GM19099 (cell line): ENCODE data around the gene CLPX.

ENCODE experiments used
- POLR2A ChIP-seq: IDR thresholded peaks from 3 replicates; pipeline ENCODE4 v1.6.1; 2011; ENCODE audit warnings: low read depth; ENCODE audit not compliant: insufficient read length; ENCODE audit errors: extremely low read depth

CLPX gene

DNA sequence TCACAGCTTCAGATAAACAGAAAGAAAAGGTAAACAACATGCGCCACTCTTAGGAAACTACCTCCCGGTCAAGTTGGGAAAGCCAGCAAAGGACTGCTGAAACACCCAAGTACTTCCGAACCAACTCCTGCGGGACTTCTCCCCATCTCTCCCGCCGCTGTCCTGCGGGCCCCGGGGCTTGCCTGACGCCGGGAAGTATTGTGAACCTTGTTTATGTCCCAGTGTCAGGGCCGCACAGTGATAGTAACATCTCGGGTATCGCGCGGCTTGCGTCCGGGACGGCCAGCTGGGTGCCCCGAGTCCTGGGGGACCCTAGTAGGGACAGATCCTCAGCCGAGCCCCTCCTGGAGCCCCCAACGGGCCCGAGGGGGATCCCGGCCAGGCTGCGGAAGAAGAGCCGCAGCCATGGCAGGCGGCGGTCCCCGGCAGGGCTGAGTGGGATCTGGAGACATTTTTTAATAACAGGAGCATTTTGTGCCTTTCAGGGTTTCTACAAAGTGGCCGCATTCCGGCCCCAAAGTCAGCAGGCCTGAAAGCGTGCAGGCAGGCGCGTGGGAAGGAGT, 756 bp downstream of the CLPX start:
- TF ChIP-seq POLR2A = peak; percentile 25

DNA sequence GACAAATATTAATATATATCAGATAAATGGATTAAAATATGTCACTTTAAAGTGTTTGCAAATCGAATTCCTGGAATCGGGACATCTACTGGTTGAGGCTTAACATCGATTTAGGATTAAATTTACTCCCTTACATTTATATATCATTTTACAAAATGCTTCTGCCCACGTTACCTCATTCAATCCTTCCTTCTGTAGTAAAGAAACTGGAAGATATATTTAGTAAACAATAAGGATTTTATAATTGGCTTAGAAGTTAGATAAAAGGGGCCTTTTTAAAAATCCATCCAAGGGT, 1.3 kb downstream of the CLPX start:
- TF ChIP-seq POLR2A = no peak

DNA sequence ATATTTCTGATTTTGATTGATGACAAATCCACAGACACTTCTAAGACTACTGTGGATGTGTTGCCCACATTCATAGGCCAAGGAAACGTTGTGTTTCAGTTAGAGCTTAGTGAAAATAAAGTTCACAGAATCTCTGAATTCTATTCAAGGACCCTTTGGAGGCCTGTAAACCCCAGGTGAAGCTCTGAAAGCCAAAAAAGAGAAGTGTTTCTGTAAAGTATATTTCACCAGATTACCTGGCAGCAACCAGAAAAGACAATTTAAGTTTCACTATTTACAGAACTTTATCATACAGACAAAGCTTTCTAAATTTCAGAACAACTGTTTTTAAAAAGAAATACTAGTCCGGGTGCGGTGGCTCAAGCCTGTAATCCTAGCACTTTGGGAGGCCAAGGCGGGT, 2.6 kb downstream of the CLPX start:
- TF ChIP-seq POLR2A = no peak

GRCh38 chr15:65180167-65180566, 5.0 kb downstream of the CLPX start:
- TF ChIP-seq POLR2A = no peak

- TF ChIP-seq POLR2A = no peak
Measured at GRCh38 chr15:65177901-65178300, 7.2 kb downstream of the CLPX start.

DNA sequence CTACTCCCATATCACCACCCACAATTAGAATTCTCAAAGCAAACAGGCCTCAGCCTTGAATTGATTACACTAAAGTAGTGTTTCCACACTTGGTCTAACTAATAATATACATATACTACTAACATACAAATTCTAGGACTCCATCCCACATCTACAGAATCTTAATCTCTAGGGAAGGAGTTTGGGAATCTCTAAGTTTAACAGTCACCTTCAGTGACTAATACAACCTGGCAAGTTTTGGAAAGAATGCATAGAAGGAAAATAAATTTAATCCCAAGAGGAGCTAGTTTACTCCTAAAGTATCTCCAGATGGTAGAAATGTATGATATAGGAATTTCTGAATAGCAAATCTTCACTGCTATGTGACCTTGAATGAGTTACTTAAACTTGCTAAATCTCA, 9.1 kb downstream of the CLPX start:
- TF ChIP-seq POLR2A = no peak

- no peak for TF ChIP-seq POLR2A
Measured at GRCh38 chr15:65175511-65175910, 9.6 kb downstream of the CLPX start.

DNA sequence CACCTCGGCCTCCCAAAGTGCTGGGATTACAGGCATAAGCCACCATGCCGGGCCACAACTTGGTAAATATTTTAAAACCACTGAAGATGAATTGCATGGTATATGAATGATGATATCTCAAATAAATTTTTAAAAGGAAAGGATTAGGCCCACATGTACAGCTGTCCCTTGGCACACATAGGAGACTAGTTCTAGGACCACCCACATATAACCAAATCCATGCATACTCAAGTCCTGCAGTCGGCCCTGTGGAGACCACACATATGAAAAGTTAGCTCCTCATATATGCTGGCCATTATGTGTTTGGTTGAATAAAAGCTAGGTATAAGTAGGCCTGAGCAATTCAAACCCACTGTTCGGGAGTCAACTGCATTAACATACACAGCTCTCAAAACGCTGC, 10.6 kb downstream of the CLPX start:
- TF ChIP-seq POLR2A = no peak

GRCh38 chr15:65172531-65172930, 12.6 kb downstream of the CLPX start:
- no peak for TF ChIP-seq POLR2A

DNA sequence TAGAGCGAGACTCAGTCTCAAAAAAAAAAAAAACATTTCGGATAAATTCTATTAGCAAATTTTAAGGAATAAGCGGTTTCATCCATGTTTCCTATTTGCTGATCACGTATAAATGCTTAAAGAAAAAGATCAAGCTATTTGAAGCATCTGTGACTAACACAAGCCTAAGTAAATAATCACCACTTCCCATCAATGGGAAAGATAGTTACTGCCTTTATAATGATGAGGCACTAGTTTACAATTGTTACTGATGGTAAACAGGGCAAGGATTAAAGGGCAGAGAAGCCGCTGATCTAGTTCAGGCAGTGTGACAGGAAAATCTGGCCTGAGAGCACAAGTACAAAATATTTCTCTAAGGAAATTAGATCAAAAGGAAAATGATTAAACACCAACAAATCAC, 13.7 kb downstream of the CLPX start:
- no peak for TF ChIP-seq POLR2A

GRCh38 chr15:65165875-65166274, 19.3 kb downstream of the CLPX start:
- TF ChIP-seq POLR2A = no peak

DNA sequence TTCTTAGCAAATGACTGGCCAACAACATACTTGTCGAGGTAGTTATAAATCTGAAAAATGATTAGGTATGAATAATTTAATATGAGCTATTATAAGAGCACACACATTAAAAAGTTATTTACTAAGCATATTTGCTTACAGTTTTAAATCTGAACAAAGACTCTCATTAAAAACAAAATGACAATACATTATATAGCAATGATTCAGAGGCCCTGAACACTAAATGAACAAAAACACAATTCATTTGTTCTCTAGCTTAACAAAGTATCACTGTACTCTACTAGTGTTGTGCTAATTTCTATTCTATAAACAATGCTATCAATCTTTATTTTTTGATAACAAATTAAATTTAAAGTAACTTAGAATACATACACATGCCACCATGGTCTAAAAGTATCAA, 21.0 kb downstream of the CLPX start:
- TF ChIP-seq POLR2A = no peak

GRCh38 chr15:65163041-65163440, 22.1 kb downstream of the CLPX start:
- TF ChIP-seq POLR2A = no peak

DNA sequence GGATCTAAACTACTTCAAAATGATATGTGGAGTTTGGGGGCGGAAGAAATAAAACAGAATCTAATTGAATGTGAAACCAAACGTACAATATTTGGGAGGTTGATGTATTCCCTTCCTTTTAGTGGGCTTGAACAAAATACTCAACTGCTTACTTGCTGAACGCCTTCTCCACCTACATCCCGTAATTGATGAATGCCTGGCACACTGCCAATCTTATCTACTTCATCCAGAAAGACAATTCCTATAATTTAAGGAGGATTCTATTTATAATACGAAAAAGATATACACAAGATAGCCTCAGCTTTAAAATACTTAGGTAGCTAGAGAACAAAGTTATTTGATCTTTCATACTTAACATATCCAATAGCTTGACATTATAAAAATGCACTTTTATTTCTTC, 28.4 kb downstream of the CLPX start:
- TF ChIP-seq POLR2A = no peak

DNA sequence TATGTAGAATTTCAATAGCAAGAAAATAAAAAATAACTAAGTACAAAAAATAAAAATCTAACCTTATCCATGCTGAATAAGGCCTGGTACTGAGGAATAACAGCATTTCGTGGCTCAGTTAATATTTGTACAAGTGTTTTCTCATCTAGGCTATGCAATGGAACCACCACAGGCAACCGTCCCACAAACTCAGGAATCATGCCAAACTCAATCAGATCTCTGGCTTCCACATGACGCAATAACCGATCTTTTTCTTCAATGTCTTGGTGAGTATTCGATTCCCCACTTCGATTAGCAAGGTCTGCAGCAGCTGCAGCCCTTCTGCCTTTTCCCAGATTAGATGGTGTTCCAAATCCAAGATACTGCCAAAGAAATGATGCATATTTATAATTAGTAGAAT, 30.4 kb downstream of the CLPX start:
- TF ChIP-seq POLR2A = no peak

GRCh38 chr15:65147902-65148301, 37.2 kb downstream of the CLPX start:
- no peak for TF ChIP-seq POLR2A

DNA sequence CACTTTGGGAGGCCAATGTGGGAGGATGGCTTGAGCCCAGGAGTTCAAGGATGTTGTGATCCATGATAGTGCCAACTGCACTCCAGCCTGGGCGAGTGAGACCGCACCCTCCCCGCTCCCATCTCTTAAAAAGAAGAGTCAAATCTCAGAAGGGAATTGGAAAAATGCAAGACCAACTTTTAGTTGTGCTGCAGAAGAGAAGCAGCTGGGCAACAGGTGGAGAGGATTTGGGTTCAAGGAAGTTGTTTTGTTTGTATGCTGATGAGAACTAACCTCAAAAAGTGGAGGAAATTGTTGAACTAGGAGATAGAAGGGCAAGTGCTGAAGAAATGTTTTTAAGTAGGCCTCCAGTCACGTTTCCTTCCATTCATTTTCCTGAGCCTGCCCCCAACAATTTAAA, 38.7 kb downstream of the CLPX start:
- TF ChIP-seq POLR2A = no peak

GRCh38 chr15:65134538-65134937, 50.6 kb downstream of the CLPX start:
- no peak for TF ChIP-seq POLR2A

DNA sequence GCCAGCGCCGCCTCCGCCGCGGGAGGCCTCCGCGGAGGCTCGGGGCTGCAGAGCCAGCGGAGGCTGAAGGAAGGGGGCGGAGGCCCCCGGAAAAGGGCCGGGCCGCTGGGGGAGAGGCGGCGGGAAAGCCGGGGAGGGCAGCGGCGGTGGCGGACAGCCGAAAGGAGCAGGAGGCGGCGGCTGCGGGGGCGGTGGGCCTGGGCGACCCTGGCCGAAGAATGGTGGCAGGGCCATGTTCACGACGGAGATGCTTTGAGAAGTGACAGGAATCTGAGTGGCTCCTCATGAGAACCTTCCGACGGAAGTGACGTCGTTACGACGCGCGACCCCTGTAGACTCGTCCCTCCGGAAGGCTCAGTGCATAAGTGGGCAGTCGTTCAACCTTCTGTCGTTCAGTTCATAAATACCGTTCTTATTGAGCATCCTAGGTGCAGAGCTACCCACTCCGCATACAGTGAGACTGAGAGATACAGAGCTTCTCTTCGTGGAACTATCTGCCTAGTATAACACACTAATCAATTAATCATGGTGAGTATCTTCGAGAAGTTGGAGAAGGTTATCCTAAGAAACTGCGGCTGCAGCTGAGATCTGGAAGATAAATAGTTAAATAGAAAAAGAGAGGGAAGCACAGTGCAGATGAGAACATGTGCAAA, 51.5 kb downstream of the CLPX start, which contains the start of gene PDCD7:
Gene PDCD7, minus strand, starts transcription at position 261 of the 653 bp plus-strand sequence. Its CDS starts 27 bp downstream, at position 234.
- peak; percentile 93 for TF ChIP-seq POLR2A
